Neutrophil (primary cell): ENCODE results near the gene WDFY4.

ENCODE experiments used
- H3K27ac ChIP-seq: fragments of 200-600 bp; sonication (generic); 2 replicates; pipeline ENCODE4 v1.5.1; 2016; ENCODE audit warnings: mild to moderate bottlenecking, moderate library complexity
- H3K27me3 ChIP-seq: fragments of 200-600 bp; sonication (generic); 2 replicates; pipeline ENCODE4 v1.6.0; 2016; ENCODE audit warnings: mild to moderate bottlenecking
- H3K36me3 ChIP-seq: fragments of 200-600 bp; sonication (generic); 2 replicates; pipeline ENCODE4 v1.5.1; 2017
- H3K4me1 ChIP-seq, 2 experiments: fragments of 200-600 bp in 1 of 2; sonication (generic) in 1 of 2; 1 replicate in 1 of 2; 2 replicates in 1 of 2; pipeline versions ENCODE4 v1.5.1 to v1.6.1; 2013 to 2016; ENCODE audit warnings: low read depth in 1 of 2, low read length in 1 of 2, mild to moderate bottlenecking in 1 of 2, moderate library complexity in 1 of 2; ENCODE audit not compliant: control insufficient read depth in 1 of 2, insufficient read depth in 1 of 2
- H3K4me3 ChIP-seq, 2 experiments: fragments of 200-600 bp in 1 of 2; sonication (generic) in 1 of 2; 1 replicate in 1 of 2; 2 replicates in 1 of 2; pipeline ENCODE4 v1.5.1; 2013 to 2016; ENCODE audit warnings: low read depth in 1 of 2, low read length in 1 of 2, mild to moderate bottlenecking in 1 of 2, moderate library complexity in 1 of 2
- H3K9me3 ChIP-seq: fragments of 200-600 bp; sonication (generic); 2 replicates; pipeline ENCODE4 v1.5.1; 2016
- TF ChIP-seq, protein P1 (sequence below): fragments of 200-600 bp; sonication (generic); IDR thresholded peaks from 2 replicates; pipeline ENCODE4 v1.5.1; 2016; ENCODE audit warnings: antibody characterized with exemption

WDFY4 gene

DNA sequence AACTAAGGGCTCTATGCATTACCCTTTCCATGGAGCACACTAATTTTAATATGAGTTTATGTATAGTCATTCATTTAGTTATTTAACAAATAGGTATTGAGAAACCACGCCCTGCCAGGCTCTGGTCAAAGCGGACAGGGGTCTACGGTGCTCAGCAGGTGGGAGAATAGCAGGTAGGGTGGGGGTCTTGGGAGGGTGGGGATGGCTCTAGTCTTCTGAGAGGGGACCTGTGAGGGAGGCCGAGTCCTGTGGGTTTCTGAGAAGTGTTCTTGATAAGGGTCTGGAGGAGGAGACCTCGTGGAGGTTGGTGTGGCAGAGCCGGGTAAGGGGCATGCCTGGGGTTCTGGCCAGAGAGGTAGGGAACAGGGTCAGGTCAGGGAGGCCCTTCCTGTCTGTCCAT lies 1.1 kb downstream of the WDFY4 start:
- H3K4me1 ChIP-seq: peaks cover 43% of the 10 kb centered on the region in 2 experiments
- no peaks in the 10 kb centered on the region for H3K9me3 ChIP-seq
- TF ChIP-seq, protein P1, sequence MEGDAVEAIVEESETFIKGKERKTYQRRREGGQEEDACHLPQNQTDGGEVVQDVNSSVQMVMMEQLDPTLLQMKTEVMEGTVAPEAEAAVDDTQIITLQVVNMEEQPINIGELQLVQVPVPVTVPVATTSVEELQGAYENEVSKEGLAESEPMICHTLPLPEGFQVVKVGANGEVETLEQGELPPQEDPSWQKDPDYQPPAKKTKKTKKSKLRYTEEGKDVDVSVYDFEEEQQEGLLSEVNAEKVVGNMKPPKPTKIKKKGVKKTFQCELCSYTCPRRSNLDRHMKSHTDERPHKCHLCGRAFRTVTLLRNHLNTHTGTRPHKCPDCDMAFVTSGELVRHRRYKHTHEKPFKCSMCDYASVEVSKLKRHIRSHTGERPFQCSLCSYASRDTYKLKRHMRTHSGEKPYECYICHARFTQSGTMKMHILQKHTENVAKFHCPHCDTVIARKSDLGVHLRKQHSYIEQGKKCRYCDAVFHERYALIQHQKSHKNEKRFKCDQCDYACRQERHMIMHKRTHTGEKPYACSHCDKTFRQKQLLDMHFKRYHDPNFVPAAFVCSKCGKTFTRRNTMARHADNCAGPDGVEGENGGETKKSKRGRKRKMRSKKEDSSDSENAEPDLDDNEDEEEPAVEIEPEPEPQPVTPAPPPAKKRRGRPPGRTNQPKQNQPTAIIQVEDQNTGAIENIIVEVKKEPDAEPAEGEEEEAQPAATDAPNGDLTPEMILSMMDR: no peak
- no peaks in the 10 kb centered on the region for H3K36me3 ChIP-seq
- H3K27ac ChIP-seq: peak overlapping the region; percentile 94
- H3K27me3 ChIP-seq: no peaks in the 10 kb centered on the region
- peak overlapping the region; percentile 73 to 85 for H3K4me3 ChIP-seq

DNA sequence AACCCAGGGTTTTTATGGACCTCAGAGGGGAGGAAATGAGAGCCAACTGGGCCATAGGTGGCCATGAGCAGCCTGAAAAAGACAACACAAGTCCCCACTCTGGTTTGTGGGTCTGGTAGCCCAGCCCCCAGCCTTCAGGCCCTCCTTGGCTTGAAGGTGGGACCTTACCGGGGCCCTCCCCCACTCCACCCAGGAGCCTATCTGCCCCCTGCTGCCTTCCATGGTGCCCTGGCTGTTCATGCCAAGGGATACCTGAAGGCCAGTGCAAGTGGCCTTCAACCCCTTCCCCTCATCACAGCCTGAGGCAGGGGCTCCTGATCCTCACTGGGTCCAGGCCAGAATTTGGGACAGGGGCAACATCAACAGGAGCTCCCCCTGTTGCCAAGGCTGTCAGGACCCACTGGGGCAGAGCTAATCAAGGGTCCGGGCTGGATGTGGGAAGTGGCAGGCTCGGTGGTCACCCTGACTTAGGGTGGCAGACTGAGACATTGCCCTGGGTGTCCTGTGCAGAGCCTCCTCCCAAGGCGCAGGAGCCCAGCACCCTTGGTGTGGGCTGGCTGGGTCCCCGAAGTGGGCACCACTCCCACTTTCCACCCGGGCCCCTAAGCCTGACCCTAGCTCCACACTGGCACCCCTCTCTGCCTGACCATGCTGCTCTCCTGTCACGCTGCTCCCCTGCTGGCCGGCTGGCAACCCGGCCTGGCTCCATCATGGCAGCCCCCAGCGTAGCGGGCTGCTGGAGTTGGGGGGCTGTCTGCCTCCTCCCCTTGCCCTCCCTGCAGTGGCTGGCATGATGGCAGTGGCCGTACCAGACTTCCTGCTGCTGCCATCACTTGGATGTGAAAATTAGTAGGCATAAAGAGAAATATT lies 6.4 kb downstream of the WDFY4 start:
- H3K4me1 ChIP-seq: peaks cover 54 to 59% of the 10 kb centered on the region in 2 experiments
- H3K27ac ChIP-seq: peak overlapping the region; percentile 48
- no peaks in the 10 kb centered on the region for H3K9me3 ChIP-seq
- no peaks in the 10 kb centered on the region for H3K27me3 ChIP-seq
- peaks cover 11% of the 10 kb centered on the region for H3K36me3 ChIP-seq
- no peak overlapping the region for H3K4me3 ChIP-seq
- TF ChIP-seq, protein P1: no peak

DNA sequence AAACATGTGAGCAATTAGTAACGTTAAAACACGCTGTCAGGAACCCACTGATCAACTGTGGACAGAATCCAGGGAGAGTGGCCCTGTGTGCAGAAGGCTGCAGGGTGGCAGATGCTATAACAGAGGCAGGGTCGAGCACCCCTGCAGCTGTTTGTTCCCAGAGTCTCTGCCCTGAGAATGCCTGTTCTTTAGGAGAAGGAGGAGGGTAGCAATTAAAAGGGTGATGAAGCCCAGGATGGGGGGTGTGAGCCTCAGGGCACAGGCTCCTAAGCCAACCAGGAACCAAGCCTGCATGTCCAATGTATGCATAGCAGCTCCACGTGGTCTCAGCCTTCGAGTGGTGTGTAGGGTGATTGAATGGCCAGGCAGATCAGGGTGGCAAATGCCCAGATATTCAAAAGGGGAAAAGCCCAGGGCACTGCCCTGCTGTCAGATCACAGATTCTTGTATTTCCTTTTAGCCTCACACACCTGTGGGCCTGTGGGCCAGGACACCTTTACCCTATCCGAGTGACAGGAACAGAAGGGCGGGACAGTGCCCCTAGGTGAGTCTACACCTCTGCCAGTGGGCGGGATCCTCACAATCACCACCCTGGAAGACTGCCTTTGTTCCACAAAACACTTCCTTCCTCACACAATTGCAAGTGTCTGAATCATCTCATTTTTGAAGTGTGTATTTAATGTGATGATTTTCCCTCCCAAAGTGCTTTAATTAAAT lies 7.3 kb downstream of the WDFY4 start:
- TF ChIP-seq, protein P1: no peak

DNA sequence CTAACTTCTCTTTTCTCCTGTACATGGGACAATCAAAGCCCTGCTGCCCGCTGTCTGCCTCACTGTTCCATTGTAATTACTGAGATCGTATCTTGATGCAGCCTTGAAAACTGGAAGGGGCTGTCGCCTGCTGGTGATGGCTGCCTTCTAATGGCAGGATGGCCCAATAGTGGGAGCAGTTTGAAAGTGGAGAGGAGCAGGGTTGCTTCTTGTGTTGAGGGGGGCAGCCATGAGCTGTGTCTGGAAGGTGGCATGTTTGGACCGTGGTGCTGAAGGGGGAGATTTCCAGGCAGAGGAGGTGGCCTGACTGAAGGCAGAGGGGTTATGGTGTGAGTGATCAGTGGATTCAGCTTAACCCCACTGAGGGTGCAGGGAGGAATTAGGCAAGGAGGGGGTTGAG lies 8.1 kb downstream of the WDFY4 start:
- Histone ChIP-seq H3K4me1 (peaks cover 55 to 61% of the 10 kb centered on the region in 2 experiments), H3K27ac (peak overlapping the region; percentile 48), H3K36me3 (peaks cover 11% of the 10 kb centered on the region), H3K9me3 (no peaks in the 10 kb centered on the region), H3K4me3 (no peak overlapping the region), H3K27me3 (no peaks in the 10 kb centered on the region)
- TF ChIP-seq, protein P1: no peak

More for the DNA sequence above, 7.3 kb downstream of the WDFY4 start:
- Histone ChIP-seq H3K36me3 (peaks cover 11% of the 10 kb centered on the region), H3K27me3 (no peaks in the 10 kb centered on the region), H3K4me3 (no peak overlapping the region), H3K4me1 (peaks cover 56 to 59% of the 10 kb centered on the region in 2 experiments), H3K27ac (peak overlapping the region; percentile 48), H3K9me3 (no peaks in the 10 kb centered on the region)

DNA sequence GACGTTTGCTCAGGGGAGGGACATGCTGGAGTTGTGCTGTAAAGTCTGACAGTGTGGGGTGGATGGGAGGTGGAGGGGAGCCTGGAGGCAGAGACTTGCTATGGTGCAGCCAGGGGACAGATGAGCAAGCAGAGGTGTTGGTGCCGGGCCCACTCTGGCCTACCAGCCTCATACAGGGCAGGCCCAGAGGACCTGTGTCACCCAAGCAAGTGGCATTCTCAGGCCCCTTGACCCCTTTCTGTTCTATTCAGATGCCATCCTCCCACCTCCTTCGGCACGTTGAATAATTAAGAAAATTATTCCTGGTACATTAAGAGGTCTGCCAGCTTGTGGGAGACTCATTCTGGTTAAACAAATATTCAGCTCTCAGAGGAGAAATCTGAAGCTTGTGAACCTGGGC lies 8.5 kb downstream of the WDFY4 start:
- Histone ChIP-seq H3K9me3 (no peaks in the 10 kb centered on the region), H3K4me3 (no peak overlapping the region), H3K36me3 (peaks cover 11% of the 10 kb centered on the region), H3K27ac (peak overlapping the region; percentile 15), H3K27me3 (no peaks in the 10 kb centered on the region), H3K4me1 (peaks cover 50 to 58% of the 10 kb centered on the region in 2 experiments)
- TF ChIP-seq, protein P1: no peak
